Urinary bladder (tissue), 4 donors: ENCODE data around the gene FCRLB. TPM values are rescaled to one million over a fixed set of nuclear protein-coding genes. Genes with fewer than 3 reads are reported as not detected.
"Not testable (repeated sequence)": the region's sequence is repeated elsewhere in the genome, so short reads cannot be mapped to it uniquely, and the experiment has no call there.

Experiments used
- DNase-seq: peaks from one replicate; pipeline ENCODE4 v3.0.0-alpha.2; 2015; ENCODE audit errors: extremely low spot score
- H3K27ac ChIP-seq: one replicate; pipeline ENCODE4 v1.5.1; 2013; ENCODE audit warnings: low read depth, mild to moderate bottlenecking, moderate library complexity
- H3K36me3 ChIP-seq: one replicate; pipeline ENCODE4 v1.6.1; 2013; ENCODE audit warnings: mild to moderate bottlenecking, moderate library complexity; ENCODE audit not compliant: insufficient read depth
- H3K4me1 ChIP-seq: one replicate; pipeline ENCODE4 v1.6.1; 2013; ENCODE audit warnings: mild to moderate bottlenecking, moderate library complexity; ENCODE audit not compliant: insufficient read depth
- H3K4me3 ChIP-seq: one replicate; pipeline ENCODE4 v1.5.1; 2013; ENCODE audit warnings: low read depth, low read length
- WGBS: extraction: QIAGEN DNeasy Blood & Tissue Kit; methylation state at CpG from one replicate; pipeline ENCODE4 v1.1.7; 2013; 5-methylcytosine and 5-hydroxymethylcytosine counted together
- polyA plus RNA-seq: library from polyadenylated mRNA; stranded (reverse); fragments of 200-250 nt; gene quantifications from one replicate; pipeline ENCODE4 v1.2.3, GENCODE V29; 2013
- total RNA-seq: library from RNA; depleted of rRNA; stranded (reverse); fragments of >200 nt; gene quantifications from one replicate; pipeline ENCODE4 v1.2.3, GENCODE V29; 2014
- donor health status: healthy with polysubstance abuse.
- donor health status: healthy.

FCRLB gene
- total and polyA plus RNA-seq, 2 donors: 1.1 to 3.6 TPM

GRCh38 chr1:161705537-161705936 is 15.8 kb upstream of the FCRLB start:
- H3K27ac ChIP-seq: no peak overlapping the region
- no peaks in the 10 kb centered on the region for H3K36me3 ChIP-seq
- H3K4me1 ChIP-seq: no peaks in the 10 kb centered on the region
- H3K4me3 ChIP-seq: no peak overlapping the region
- DNase-seq: no peak
- WGBS: 77% methylated on average over 4 of the region's 4 CpGs

- WGBS: 74% methylated on average over 3 of the region's 3 CpGs
- no peak overlapping the region for H3K4me3 ChIP-seq
- no peak overlapping the region for H3K27ac ChIP-seq
Measured at GRCh38 chr1:161706113-161706481, 15.2 kb upstream of the FCRLB start.

DNA sequence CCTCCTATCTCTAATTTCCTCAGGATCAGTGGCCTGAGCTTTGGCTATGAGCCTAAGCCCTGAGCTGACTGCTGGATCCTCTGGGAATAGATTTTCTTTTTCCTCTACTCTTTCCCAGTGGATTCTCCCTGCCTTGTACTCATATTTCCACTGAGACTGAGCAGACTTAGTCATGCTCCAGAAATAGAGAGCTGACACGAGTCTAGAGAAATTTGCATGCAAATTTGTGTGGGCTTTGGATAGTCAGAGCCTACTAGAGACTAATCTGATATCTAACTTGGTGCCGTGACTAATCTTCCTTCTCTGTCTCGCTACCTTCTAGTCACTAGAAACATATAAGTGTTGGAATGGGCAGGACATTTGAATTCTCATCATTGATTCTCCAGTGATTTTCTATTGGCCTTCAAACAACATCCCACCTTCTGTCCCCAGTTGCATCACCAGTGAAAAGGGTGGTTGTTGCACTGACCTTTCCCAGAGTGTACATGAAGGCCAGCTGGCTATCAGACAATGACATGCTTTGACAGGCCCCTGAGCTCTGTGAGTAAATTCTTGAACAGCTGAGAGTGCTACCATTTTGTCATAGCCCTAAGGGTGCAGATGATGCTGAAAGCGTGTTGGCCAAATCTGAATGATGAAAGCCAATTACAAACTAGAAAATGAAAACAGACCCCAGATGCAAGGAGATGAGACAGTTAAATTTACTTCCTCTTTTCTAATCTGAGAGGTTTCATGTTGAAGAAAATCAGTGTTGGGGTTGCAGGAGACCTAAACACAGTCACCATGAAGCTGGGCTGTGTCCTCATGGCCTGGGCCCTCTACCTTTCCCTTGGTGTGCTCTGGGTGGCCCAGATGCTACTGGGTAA is 14.6 kb upstream of the FCRLB start, which contains the start of gene FCRLA:
Gene FCRLA, plus strand, starts transcription at position 748 of the 866 bp plus-strand sequence. Its CDS starts 36 bp downstream, at position 784.
- H3K27ac ChIP-seq: no peak within 1 kb of the TSS
- no peak for DNase-seq
- WGBS: 40% methylated on average over 4 of the region's 4 CpGs

More at GRCh38 chr1:161706113-161706481, 15.2 kb upstream of the FCRLB start:
- DNase-seq: no peak
- no peaks in the 10 kb centered on the region for H3K4me1 ChIP-seq
- H3K36me3 ChIP-seq: no peaks in the 10 kb centered on the region

GRCh38 chr1:161707503-161707902 is 13.8 kb upstream of the FCRLB start:
- Histone ChIP-seq H3K27ac (no peak overlapping the region), H3K4me3 (no peak overlapping the region), H3K36me3 (no peaks in the 10 kb centered on the region), H3K4me1 (no peaks in the 10 kb centered on the region)
- 94% methylated on average over 2 of the region's 2 CpGs for WGBS
- DNase-seq: no peak

More for the DNA sequence above, 14.6 kb upstream of the FCRLB start, which contains the start of gene FCRLA:
- Histone ChIP-seq H3K4me1 (no peaks in the 10 kb centered on the region), H3K36me3 (no peaks in the 10 kb centered on the region), H3K4me3 (no peak within 1 kb of the TSS)

DNA sequence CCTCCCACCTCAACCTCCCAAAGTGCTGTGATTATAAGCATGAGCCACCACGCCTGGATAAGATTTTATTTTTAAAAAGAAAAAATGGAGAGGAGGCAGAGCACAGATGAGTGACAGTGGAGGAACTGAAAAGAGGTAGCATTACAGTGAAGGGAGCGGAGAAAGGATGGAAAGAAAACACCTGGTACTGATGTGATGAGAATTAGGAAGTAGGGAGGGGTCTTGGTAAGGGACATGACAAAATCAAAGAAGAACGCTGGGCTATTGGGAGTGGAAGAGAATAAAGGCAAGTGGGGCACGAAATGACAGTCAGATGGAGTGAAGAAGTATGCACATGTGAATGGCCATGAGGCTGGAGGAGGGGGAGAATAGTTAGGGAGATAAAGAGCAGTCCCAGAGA is 12.0 kb upstream of the FCRLB start:
- WGBS: 70% methylated on average over 4 of the region's 4 CpGs
- H3K27ac ChIP-seq: no peak overlapping the region
- DNase-seq: no peak
- H3K4me1 ChIP-seq: no peaks in the 10 kb centered on the region
- no peaks in the 10 kb centered on the region for H3K36me3 ChIP-seq
- no peak overlapping the region for H3K4me3 ChIP-seq

- WGBS: 80% methylated on average over 4 of the region's 4 CpGs
- no peaks in the 10 kb centered on the region for H3K36me3 ChIP-seq
- no peak overlapping the region for H3K27ac ChIP-seq
- H3K4me3 ChIP-seq: no peak overlapping the region
- DNase-seq: no peak
- no peaks in the 10 kb centered on the region for H3K4me1 ChIP-seq
Measured at GRCh38 chr1:161710560-161710959, 10.8 kb upstream of the FCRLB start.

DNA sequence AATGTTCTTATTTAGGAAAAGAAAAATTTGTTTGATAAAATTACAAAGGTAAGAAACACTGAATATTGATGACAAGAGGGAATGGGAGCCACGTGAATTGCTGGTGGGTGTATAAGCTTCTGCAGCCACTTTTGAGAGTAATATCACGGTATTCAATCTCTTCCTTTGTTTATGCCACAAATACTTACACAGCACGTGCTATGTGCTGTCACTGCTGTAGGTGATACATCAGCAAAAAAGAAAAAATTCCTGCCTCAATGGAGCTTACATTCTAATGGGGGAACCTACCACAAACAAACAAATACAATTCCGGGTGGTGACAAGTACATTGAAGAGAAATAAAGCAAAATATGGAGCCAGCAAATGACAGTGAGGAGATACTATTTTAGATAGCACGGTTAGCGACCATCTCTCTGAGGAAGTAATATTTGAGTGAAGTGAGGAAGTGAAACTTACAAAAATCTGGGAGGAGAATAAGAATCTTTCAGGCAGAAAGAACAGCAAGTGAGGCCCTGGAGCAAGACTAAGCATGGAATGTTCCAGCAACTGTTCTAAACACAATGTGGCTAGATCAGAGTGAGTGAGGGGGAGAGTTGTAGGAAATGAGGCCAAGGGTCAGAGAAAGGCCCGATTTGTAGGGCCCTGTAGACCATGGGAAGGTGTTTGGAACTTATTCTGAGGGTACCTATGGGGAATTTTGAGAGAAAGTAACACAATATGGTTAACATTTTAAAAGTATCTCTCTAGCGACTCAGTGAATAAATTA is 2.6 kb upstream of the FCRLB start:
- no peaks in the 10 kb centered on the region for H3K36me3 ChIP-seq
- no peak overlapping the region for H3K4me3 ChIP-seq
- DNase-seq: no peak
- 68% methylated on average over 8 of the region's 8 CpGs for WGBS
- no peaks in the 10 kb centered on the region for H3K4me1 ChIP-seq
- H3K27ac ChIP-seq: no peak overlapping the region

DNA sequence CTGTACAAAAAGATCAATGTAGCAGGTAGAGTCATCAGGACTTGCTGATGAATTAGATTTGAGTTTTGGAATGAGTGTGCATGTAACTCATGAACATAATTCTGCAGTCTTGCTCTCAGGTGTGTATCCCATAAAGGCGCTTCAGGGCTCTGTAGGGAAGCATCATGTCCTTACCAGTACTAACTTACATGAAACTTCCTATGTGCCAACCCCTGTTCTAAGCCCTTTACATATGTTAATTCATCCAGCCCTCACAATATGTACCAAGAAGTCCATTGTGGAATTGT is 2.1 kb upstream of the FCRLB start:
- 100% methylated on average over 1 of the region's 1 CpG for WGBS
- Histone ChIP-seq H3K27ac (no peak overlapping the region), H3K4me3 (no peak overlapping the region), H3K36me3 (no peaks in the 10 kb centered on the region), H3K4me1 (no peaks in the 10 kb centered on the region)
- DNase-seq: no peak

DNA sequence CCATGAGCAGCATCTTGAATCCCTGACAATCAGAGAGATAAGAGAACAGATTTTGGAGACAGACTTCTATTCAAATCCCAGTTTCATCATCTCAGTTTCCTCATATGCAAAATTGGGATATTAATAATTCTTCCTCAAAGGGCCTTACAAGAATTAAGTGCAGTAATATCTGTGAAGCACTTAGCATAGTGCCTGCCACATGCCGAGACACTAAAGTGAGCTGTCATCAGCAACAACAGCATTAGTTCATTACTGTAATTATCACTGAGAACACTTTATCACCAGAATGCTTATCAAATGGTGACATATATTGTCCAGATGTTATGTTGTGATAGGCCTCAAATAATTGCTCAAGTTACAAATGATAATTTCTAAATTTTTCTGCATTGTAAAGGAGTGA is 922 bp upstream of the FCRLB start:
- DNase-seq: no peak
- H3K27ac ChIP-seq: no peak overlapping the region
- no peak overlapping the region for H3K4me3 ChIP-seq
- 72% methylated on average over 1 of the region's 1 CpG for WGBS
- H3K36me3 ChIP-seq: no peaks in the 10 kb centered on the region
- no peaks in the 10 kb centered on the region for H3K4me1 ChIP-seq

DNA sequence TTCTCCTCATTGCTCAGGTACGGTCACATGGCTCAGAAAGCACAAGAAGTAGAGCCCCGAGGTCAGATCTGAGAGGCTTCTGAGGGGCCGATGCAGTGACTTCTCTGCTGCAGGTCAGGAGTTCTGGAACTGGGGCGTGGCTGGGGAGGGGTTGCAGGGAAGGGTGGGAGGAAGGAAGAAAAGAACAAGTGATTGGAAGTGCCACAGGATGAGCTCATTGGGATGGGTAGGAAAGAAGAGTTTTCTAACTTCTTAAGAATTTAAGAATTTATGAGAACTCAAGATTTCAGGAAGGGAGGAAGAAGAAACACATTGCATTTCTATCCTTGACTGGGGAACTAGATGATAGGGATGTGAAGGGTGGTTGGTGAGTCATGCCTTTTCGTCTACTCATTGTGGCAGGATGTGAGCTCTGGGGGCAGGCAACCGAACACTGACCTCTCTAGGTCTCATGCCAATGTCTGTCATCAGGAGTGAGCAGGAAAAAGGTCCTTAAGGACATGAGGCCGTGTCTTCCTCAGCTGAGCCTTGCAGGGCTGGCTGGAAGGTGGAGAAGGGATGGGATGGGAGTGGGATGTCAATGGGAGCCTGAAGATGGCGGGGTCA is 497 bp downstream of the FCRLB start:
- H3K36me3 ChIP-seq: no peaks in the 10 kb centered on the region
- no peak overlapping the region for H3K4me3 ChIP-seq
- H3K4me1 ChIP-seq: peaks cover 2% of the 10 kb centered on the region
- no peak overlapping the region for H3K27ac ChIP-seq
- no peak for DNase-seq
- WGBS: 62% methylated on average over 8 of the region's 8 CpGs

DNA sequence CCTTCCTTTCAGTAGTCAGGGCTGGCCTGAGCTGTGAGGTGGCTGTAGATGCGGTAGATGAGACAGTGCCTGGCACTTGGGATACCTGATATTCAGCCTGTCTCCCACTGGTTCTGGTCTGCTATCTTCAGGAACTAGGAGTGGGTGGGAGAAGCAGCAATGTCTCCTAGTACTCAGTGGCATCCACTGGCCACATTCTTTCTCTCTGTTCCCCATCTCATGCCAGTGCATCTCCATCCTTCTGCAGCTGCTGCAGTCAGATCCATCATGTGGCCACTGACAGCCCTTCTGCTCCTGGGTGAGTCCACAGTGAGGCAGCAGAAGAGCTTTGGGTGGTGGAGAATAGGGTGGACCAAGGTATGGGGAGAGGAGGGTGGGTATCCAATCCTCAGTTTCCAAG is 1.1 kb downstream of the FCRLB start:
- no peak overlapping the region for H3K27ac ChIP-seq
- H3K4me1 ChIP-seq: peaks cover 2% of the 10 kb centered on the region
- WGBS: 98% methylated on average over 1 of the region's 1 CpG
- no peaks in the 10 kb centered on the region for H3K36me3 ChIP-seq
- no peak for DNase-seq
- H3K4me3 ChIP-seq: no peak overlapping the region

DNA sequence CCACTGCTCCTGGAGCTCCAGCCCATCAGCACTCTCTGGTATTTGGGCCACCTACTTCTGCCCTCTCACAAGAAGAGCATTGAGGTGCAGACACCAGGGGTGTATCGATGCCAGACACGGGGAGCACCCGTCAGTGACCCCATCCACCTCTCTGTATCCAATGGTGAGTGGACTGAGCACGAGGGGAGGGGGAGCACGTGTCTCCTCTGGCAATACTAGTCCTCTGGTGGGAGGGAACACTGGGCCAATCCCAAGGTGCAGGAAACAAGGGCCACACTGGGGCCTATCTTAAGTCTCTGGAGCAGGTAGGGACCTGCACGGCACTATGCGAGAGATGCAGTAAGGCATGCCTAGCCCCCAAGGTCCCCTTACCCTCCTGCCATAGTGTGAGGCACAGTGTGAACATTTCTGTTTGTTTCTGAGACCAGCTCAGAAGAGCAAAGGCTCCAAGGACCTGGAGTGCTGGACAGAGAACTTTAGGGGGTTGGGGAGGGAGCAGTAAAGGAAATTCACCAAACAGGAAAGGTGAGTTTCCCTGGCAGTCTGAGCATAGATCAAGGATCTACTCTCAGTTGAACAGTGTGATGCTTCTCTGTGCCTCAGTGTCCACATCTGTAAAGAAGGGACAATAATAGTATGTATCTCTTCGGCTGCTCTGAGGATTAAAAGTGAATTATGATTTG is 2.3 kb downstream of the FCRLB start:
- 82% methylated on average over 8 of the region's 8 CpGs for WGBS
- Histone ChIP-seq H3K4me1 (peaks cover 2% of the 10 kb centered on the region), H3K27ac (no peak overlapping the region)

DNA sequence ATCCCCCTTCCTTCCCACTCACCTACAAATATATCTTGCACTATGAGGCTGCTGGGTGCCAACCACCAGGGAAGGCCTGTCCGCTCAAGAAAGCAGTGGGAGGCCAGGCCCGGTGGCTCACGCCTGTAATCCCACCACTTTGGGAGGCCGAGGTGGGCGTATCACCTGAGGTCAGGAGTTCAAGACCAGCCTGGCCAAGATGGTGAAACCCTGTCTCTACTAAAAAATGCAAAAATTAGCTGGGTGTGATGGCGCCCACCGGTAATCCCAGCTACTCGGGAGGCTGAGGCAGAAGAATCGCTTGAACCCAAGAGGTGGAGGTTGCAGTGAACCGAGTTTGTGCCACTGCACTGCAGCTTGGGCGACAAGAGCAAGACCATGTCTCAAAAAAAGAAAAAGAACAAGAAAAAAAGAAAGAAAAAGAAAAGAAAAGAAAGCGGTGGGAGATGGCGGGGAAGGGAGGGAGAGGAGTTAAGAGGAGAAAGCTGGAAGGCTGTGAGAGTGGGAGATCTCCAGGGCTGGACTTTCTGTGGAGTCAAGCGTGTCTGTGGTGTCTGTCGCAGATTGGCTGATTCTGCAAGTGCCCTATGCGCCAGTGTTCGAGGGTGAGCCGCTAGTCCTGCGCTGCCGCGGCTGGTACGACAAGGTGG is 4.0 kb downstream of the FCRLB start:
- not testable (repeated sequence) for H3K4me1 ChIP-seq, DNase-seq, H3K27ac ChIP-seq, H3K36me3 ChIP-seq
- 45% methylated on average over 22 of the region's 22 CpGs for WGBS
- peak overlapping the region; percentile 62 for H3K4me3 ChIP-seq

More for the DNA sequence above, 2.3 kb downstream of the FCRLB start:
- no peak for DNase-seq
- Histone ChIP-seq H3K4me3 (no peak overlapping the region), H3K36me3 (no peaks in the 10 kb centered on the region)
